HEK293 (cell line): ENCODE data around the gene SLC29A1.

Experiments used
- CTCF ChIP-seq: fragments of 450-650 bp; formaldehyde crosslinking; IDR thresholded peaks from 2 replicates; pipeline ENCODE4 v1.5.1; 2016; ENCODE audit warnings: missing biosample characterization, missing genetic modification characterization
- KLF8 ChIP-seq: fragments of 450-650 bp; formaldehyde crosslinking; IDR thresholded peaks from 2 replicates; pipeline ENCODE4 v1.5.1; 2016; ENCODE audit warnings: missing biosample characterization, missing genetic modification characterization
- PRDM2 ChIP-seq: fragments of 450-650 bp; formaldehyde crosslinking; IDR thresholded peaks from 2 replicates; pipeline ENCODE4 v1.5.1; 2016; ENCODE audit warnings: missing biosample characterization, missing genetic modification characterization, borderline replicate concordance
- REST ChIP-seq: fragments of 450-650 bp; formaldehyde crosslinking; IDR thresholded peaks from 2 replicates; pipeline ENCODE4 v1.5.1; 2016; ENCODE audit warnings: missing biosample characterization, missing genetic modification characterization
- YY2 ChIP-seq: fragments of 450-650 bp; formaldehyde crosslinking; IDR thresholded peaks from 2 replicates; pipeline ENCODE4 v1.5.1; 2016; ENCODE audit warnings: missing biosample characterization, missing genetic modification characterization
- ZBTB21 ChIP-seq: fragments of 450-650 bp; formaldehyde crosslinking; IDR thresholded peaks from 2 replicates; pipeline ENCODE4 v1.5.1; 2017; ENCODE audit warnings: missing biosample characterization, missing genetic modification characterization
- ZBTB49 ChIP-seq: fragments of 450-650 bp; formaldehyde crosslinking; IDR thresholded peaks from 2 replicates; pipeline ENCODE4 v1.5.1; 2016; ENCODE audit warnings: missing biosample characterization, missing genetic modification characterization, low read depth
- ZNF24 ChIP-seq: fragments of 450-650 bp; formaldehyde crosslinking; IDR thresholded peaks from 2 replicates; pipeline ENCODE4 v1.5.1; 2016; ENCODE audit warnings: missing biosample characterization, missing genetic modification characterization
- ZNF623 ChIP-seq: fragments of 450-650 bp; formaldehyde crosslinking; IDR thresholded peaks from 2 replicates; pipeline ENCODE4 v1.5.1; 2016; ENCODE audit warnings: missing biosample characterization, missing genetic modification characterization
- ZNF747 ChIP-seq: fragments of 450-650 bp; formaldehyde crosslinking; IDR thresholded peaks from 2 replicates; pipeline ENCODE4 v1.5.1; 2016; ENCODE audit warnings: missing biosample characterization, missing genetic modification characterization

- TF ChIP-seq REST (tag by site-specific recombination): no peak
- TF ChIP-seq ZNF623 (tag by site-specific recombination): no peak
- TF ChIP-seq ZBTB21 (tag by site-specific recombination): no peak
- no peak for TF ChIP-seq YY2 (tag by site-specific recombination)
- no peak for TF ChIP-seq ZNF747
- no peak for TF ChIP-seq CTCF (tag by site-specific recombination)
- TF ChIP-seq KLF8 (tag by site-specific recombination): no peak
- no peak for TF ChIP-seq PRDM2 (tag by site-specific recombination)
- no peak for TF ChIP-seq ZBTB49 (tag by site-specific recombination)
- TF ChIP-seq ZNF24: no peak
These were observed 44.8 kb upstream of the SLC29A1 start for GRCh38 chr6:44178424-44179071.
